AG09319 (cell line): ENCODE data around the gene EAF1.

Experiments used
- DNase-seq: peaks from one replicate; pipeline ENCODE4 v3.0.0-alpha.2; 2010; ENCODE audit warnings: low read depth; ENCODE audit errors: extremely low read depth
- TF ChIP-seq, protein P1 (sequence below): IDR thresholded peaks from 2 replicates; pipeline ENCODE4 v1.5.1; 2011; ENCODE audit warnings: low read depth, mild to moderate bottlenecking, inconsistent platforms, low read length, moderate library complexity

EAF1 gene

DNA sequence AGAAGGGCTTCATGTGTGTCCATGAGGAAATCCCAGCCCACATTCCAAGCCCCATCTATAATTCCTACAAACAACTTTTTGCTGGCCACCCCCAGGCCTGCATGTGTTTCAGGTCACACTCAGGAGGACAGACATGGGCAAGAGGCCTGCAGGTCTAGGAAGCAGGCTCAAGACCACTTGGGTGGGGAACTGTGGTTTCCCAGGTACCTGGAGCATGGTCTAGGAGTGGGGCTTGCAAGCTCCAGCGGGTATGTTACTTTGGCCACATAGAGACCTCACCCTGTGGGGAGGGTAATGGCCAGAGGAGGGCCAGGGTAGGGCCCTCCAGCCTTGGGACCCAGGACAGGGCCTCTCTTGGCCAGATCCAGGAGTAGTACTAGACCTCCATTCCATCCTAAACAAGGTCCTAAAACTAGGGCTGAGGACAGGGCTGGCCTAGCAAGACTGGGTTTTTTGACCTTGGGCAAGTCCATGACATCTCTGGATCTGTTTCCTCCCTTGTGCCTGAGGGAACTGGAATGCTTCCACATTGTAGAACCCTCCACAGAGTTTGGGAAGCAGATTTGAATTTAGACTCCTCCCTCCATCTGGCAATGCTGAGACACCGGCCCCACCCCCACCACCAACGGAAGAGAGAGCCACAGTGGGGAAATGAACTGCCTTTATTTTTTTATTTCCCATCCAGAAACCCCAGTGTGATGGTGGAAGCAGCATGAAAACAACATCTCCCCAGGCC lies 22.3 kb downstream of the EAF1 start:
- TF ChIP-seq, protein P1, sequence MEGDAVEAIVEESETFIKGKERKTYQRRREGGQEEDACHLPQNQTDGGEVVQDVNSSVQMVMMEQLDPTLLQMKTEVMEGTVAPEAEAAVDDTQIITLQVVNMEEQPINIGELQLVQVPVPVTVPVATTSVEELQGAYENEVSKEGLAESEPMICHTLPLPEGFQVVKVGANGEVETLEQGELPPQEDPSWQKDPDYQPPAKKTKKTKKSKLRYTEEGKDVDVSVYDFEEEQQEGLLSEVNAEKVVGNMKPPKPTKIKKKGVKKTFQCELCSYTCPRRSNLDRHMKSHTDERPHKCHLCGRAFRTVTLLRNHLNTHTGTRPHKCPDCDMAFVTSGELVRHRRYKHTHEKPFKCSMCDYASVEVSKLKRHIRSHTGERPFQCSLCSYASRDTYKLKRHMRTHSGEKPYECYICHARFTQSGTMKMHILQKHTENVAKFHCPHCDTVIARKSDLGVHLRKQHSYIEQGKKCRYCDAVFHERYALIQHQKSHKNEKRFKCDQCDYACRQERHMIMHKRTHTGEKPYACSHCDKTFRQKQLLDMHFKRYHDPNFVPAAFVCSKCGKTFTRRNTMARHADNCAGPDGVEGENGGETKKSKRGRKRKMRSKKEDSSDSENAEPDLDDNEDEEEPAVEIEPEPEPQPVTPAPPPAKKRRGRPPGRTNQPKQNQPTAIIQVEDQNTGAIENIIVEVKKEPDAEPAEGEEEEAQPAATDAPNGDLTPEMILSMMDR = no peak

DNA sequence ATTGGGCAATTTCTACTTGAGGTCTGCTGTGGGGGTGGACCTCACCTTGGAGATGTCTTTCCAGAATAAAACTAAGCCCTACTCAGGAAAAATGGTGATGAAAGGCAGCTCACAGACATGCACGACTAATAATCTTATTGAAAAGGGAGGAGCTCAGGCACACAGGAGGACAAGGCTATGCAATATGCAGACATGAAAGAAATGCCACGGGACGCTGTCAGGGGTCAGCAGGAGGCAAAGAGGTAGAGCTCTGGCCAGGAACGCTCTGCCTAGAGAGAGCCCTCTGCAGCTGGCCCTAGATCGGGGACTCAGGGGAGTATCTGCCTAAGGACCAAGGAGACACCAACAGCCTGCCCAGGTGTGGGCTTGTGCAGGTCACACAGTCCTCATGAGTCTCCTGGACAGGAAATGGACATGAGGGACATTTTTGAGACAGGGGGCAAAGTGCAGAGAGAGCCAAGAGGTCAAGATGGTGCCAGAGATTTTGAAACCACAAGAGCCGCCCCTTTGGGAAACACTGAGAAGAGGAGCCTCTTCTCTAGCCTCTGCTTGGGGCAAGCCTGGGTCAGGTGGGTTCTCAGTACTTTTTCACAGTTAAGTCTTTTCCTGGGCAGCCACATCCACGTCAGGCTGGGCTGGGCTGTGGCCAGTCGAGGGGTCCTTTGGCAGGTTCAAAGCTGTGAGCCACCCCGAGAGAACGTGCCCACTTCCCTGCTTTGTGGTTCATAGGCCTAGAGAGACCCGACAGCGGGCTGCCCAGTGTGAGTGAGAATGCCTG lies 23.2 kb downstream of the EAF1 start:
- TF ChIP-seq, protein P1 = no peak
- no peak for DNase-seq

More for the DNA sequence above, 22.3 kb downstream of the EAF1 start:
- DNase-seq = no peak

- TF ChIP-seq, protein P1 = no peak
- no peak for DNase-seq
Observed at GRCh38 chr3:15451216-15452113, 24.1 kb downstream of the EAF1 start.

GRCh38 chr3:15452156-15452555 lies 24.8 kb downstream of the EAF1 start:
- TF ChIP-seq, protein P1 = no peak
- DNase-seq = no peak

GRCh38 chr3:15452961-15453360 lies 25.6 kb downstream of the EAF1 start:
- TF ChIP-seq, protein P1 = no peak
- no peak for DNase-seq

DNA sequence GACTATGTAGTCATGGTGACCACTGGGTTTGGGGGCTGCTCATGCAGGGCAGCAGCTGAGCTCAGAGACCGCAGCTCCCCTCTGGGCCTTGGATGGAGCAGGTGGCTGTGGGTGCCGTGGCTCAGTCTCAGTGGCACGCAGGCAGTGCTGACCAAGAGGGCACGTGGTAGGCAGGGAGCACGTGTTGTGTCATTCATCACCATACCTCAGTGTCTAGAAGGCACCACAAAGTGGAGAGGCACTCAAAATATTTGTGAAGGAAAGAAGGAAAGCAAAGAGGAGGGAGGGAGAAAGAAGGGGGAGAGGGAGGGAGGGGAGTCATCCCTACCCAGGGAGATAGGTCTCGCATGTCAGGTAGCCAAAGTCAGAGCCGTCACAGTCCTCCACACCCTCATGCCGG lies 26.1 kb downstream of the EAF1 start:
- DNase-seq = no peak
- TF ChIP-seq, protein P1 = no peak
